ENCODE data around the gene RXFP1.

DNA sequence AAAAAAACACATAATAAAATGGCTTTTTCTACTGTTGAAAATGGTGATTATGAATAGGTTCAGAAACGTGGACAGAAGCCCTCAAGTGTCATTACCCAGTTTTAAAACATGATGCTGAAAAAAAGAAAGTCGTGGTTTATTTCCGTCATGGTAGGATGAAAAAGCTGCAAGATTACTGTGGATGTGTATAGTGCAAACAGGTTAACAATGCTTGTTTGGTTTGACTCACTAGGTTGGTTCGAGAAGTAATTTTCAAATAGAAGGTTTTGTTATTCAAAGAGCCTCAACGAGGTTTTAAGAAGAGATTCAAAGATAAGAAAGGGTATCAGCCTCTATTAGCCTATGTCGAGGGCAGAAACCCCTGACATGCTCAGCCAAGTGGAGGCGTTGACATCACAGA is 2.5 kb upstream of the RXFP1 start:
- TF ChIP-seq, protein P1, sequence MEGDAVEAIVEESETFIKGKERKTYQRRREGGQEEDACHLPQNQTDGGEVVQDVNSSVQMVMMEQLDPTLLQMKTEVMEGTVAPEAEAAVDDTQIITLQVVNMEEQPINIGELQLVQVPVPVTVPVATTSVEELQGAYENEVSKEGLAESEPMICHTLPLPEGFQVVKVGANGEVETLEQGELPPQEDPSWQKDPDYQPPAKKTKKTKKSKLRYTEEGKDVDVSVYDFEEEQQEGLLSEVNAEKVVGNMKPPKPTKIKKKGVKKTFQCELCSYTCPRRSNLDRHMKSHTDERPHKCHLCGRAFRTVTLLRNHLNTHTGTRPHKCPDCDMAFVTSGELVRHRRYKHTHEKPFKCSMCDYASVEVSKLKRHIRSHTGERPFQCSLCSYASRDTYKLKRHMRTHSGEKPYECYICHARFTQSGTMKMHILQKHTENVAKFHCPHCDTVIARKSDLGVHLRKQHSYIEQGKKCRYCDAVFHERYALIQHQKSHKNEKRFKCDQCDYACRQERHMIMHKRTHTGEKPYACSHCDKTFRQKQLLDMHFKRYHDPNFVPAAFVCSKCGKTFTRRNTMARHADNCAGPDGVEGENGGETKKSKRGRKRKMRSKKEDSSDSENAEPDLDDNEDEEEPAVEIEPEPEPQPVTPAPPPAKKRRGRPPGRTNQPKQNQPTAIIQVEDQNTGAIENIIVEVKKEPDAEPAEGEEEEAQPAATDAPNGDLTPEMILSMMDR (IDR thresholded peaks at IDR 0.05; ENCODE audit: low read depth, low read length, missing input control), result no peak
- TF ChIP-seq EGR1 (IDR thresholded peaks at IDR 0.05; ENCODE audit: low read depth in 2 of 2), result no peak
- TF ChIP-seq, protein P2, sequence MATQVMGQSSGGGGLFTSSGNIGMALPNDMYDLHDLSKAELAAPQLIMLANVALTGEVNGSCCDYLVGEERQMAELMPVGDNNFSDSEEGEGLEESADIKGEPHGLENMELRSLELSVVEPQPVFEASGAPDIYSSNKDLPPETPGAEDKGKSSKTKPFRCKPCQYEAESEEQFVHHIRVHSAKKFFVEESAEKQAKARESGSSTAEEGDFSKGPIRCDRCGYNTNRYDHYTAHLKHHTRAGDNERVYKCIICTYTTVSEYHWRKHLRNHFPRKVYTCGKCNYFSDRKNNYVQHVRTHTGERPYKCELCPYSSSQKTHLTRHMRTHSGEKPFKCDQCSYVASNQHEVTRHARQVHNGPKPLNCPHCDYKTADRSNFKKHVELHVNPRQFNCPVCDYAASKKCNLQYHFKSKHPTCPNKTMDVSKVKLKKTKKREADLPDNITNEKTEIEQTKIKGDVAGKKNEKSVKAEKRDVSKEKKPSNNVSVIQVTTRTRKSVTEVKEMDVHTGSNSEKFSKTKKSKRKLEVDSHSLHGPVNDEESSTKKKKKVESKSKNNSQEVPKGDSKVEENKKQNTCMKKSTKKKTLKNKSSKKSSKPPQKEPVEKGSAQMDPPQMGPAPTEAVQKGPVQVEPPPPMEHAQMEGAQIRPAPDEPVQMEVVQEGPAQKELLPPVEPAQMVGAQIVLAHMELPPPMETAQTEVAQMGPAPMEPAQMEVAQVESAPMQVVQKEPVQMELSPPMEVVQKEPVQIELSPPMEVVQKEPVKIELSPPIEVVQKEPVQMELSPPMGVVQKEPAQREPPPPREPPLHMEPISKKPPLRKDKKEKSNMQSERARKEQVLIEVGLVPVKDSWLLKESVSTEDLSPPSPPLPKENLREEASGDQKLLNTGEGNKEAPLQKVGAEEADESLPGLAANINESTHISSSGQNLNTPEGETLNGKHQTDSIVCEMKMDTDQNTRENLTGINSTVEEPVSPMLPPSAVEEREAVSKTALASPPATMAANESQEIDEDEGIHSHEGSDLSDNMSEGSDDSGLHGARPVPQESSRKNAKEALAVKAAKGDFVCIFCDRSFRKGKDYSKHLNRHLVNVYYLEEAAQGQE (IDR thresholded peaks at IDR 0.05), result no peak
- no peak for TF ChIP-seq GABPA (IDR thresholded peaks at IDR 0.05 in 1 of 2, conservative IDR thresholded peaks at IDR 0.05 in 1 of 2)
- TF ChIP-seq, protein P3, sequence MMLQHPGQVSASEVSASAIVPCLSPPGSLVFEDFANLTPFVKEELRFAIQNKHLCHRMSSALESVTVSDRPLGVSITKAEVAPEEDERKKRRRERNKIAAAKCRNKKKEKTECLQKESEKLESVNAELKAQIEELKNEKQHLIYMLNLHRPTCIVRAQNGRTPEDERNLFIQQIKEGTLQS (IDR thresholded peaks at IDR 0.05), result no peak

All from liver (tissue), 3 donors.